Gastrocnemius medialis (tissue), 4 donors: ENCODE results near the gene REN. TPM values are rescaled to one million over a fixed set of nuclear protein-coding genes. Genes with fewer than 3 reads are reported as not detected.

ENCODE experiments used
- ATAC-seq, 2 donors: fragments of 150-250 bp; one replicate each; pipeline ENCODE4 v1.9.1; 2016
- DNase-seq, 2 donors: peaks; one replicate each; pipeline ENCODE4 v3.0.0-alpha.2; 2019
- H3K27ac ChIP-seq, 4 donors: fragments of 200-600 bp; sonication (generic); 1 replicate in 1 of 4; 2 replicates in 3 of 4; pipeline ENCODE4 v1.5.1; 2016 to 2018; ENCODE audit warnings: mild to moderate bottlenecking in 2 of 4, moderate library complexity in 1 of 4
- H3K27me3 ChIP-seq, 3 donors: fragments of 200-600 bp; sonication (generic) in 2 of 3; 1 replicate in 1 of 3; 2 replicates in 2 of 3; pipeline versions ENCODE4 v1.5.1 to v1.6.0; 2016 to 2019; ENCODE audit warnings: mild to moderate bottlenecking in 1 of 3, moderate library complexity in 1 of 3
- H3K36me3 ChIP-seq, 2 donors: fragments of 200-600 bp; sonication (generic) in 1 of 2; one replicate each; pipeline ENCODE4 v1.5.1; 2017 to 2018
- H3K4me1 ChIP-seq, 2 donors: fragments of 200-600 bp; sonication (generic) in 1 of 2; one replicate each; pipeline ENCODE4 v1.5.1; 2016 to 2017; ENCODE audit warnings: mild to moderate bottlenecking in 2 of 2
- H3K4me3 ChIP-seq, 4 donors: fragments of 200-600 bp; sonication (generic) in 3 of 4; 1 replicate in 1 of 4; 2 replicates in 3 of 4; pipeline ENCODE4 v1.5.1; 2016 to 2019; ENCODE audit warnings: mild to moderate bottlenecking in 2 of 4
- H3K9me3 ChIP-seq, 3 donors: fragments of 200-600 bp; sonication (generic) in 2 of 3; 1 replicate in 1 of 3; 2 replicates in 2 of 3; pipeline ENCODE4 v1.5.1; 2016 to 2019
- CTCF ChIP-seq, 5 experiments: fragments of 450-650 bp in 3 of 5; fragments of 200-600 bp in 2 of 5; sonication (generic) in 2 of 5; IDR thresholded peaks in 4 of 5; conservative IDR thresholded peaks in 1 of 5; 1 replicate in 4 of 5; 2 replicates in 1 of 5; pipeline ENCODE4 v1.5.1; 2016 to 2019; ENCODE audit warnings: antibody characterized with exemption in 5 of 5, mild to moderate bottlenecking in 3 of 5, moderate library complexity in 3 of 5
- POLR2A ChIP-seq, 2 donors: fragments of 450-650 bp; IDR thresholded peaks; one replicate each; pipeline ENCODE4 v1.6.1; 2017; ENCODE audit warnings: antibody characterized with exemption in 2 of 2, mild to moderate bottlenecking in 2 of 2, moderate library complexity in 2 of 2
- in situ Hi-C, 4 donors: fragments of 200-750 bp; cut with MboI; loops; one replicate each; pipeline versions ENCODE4 v1.15.0 to v1.8.0; 2017; ENCODE audit warnings: low sequenced_read_pairs in 4 of 4
- intact Hi-C: fragments of 100-400 bp; cut with DNase I; formaldehyde crosslinking; loops from one replicate; pipeline ENCODE4 v1.15.1; 2023; ENCODE audit warnings: low total_unique reads
- total RNA-seq, 4 donors: library from RNA; depleted of rRNA; stranded (reverse); fragments of >200 nt; gene quantifications; one replicate each; pipeline versions ENCODE4 v1.1.0 to v1.2.3, GENCODE V29; 2016

Gene REN
- total RNA-seq, 4 donors from 2014 or later, result 0.22 TPM; not detected in 3

GRCh38 chr1:204116539-204116938 lies 49.6 kb downstream of the REN start:
- Histone ChIP-seq H3K27me3 (no peaks in the 10 kb centered on the region), H3K4me1 (peaks cover 0 to 3% of the 10 kb centered on the region in 2 donors), H3K36me3 (peaks cover 0 to 27% of the 10 kb centered on the region in 2 donors), H3K4me3 (no peak overlapping the region), H3K9me3 (no peaks in the 10 kb centered on the region), H3K27ac (no peak overlapping the region)
- TF ChIP-seq CTCF (IDR thresholded peaks at IDR 0.05 in 4 of 5, conservative IDR thresholded peaks at IDR 0.05 in 1 of 5), result no peak
- TF ChIP-seq POLR2A (IDR thresholded peaks at IDR 0.05), result no peak
- ATAC-seq (no peak), DNase-seq (no peak)
- in situ Hi-C loops, result no loop called here
- intact Hi-C loops, result no loop called here

DNA sequence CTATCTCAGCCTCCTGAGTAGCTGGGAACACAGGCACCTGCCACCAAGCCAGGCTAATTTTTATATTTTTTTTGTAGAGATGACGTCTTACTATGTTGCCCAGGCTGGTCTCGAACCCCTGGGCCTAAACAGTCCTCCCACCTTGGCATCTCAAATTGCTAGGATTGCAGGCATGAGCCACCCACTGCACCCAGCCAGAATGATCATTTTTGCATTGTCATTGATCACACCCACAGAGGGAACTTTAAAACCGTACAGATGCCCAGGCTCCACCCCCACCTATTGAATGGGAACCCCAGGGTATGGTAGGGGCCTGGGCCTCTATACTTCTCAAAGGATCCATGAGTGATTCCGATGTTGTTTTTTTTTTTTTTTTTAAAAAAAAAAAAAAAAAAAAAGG lies 51.0 kb downstream of the REN start:
- DNase-seq (no peak), ATAC-seq (no peak)
- intact Hi-C loops, result no loop called here
- Histone ChIP-seq H3K4me3 (no peak overlapping the region), H3K4me1 (peaks cover 7 to 12% of the 10 kb centered on the region in 2 donors), H3K9me3 (no peaks in the 10 kb centered on the region), H3K27me3 (no peaks in the 10 kb centered on the region), H3K27ac (no peak overlapping the region), H3K36me3 (peaks cover 0 to 24% of the 10 kb centered on the region in 2 donors)
- in situ Hi-C loops, result no loop called here
- TF ChIP-seq POLR2A (IDR thresholded peaks at IDR 0.05) (no peak), CTCF (IDR thresholded peaks at IDR 0.05 in 4 of 5, conservative IDR thresholded peaks at IDR 0.05 in 1 of 5) (no peak)

GRCh38 chr1:204114606-204115005 lies 51.5 kb downstream of the REN start:
- no peak overlapping the region for H3K27ac ChIP-seq
- in situ Hi-C loops, result no loop called here
- no peak for TF ChIP-seq POLR2A (IDR thresholded peaks at IDR 0.05)
- TF ChIP-seq CTCF (IDR thresholded peaks at IDR 0.05 in 4 of 5, conservative IDR thresholded peaks at IDR 0.05 in 1 of 5), result no peak
- no peak overlapping the region for H3K4me3 ChIP-seq
- no peak for DNase-seq
- H3K27me3 ChIP-seq, result no peaks in the 10 kb centered on the region
- peaks cover 0 to 24% of the 10 kb centered on the region in 2 donors for H3K36me3 ChIP-seq
- intact Hi-C loops, result no loop called here
- no peaks in the 10 kb centered on the region for H3K9me3 ChIP-seq
- peak in 1 of 2 donors; percentile 12 for ATAC-seq
- H3K4me1 ChIP-seq, result peaks cover 7 to 12% of the 10 kb centered on the region in 2 donors

- Histone ChIP-seq H3K36me3 (peaks cover 0 to 20% of the 10 kb centered on the region in 2 donors), H3K27ac (no peak overlapping the region), H3K9me3 (no peaks in the 10 kb centered on the region), H3K4me1 (peaks cover 13 to 18% of the 10 kb centered on the region in 2 donors), H3K27me3 (no peaks in the 10 kb centered on the region), H3K4me3 (no peak overlapping the region)
- in situ Hi-C loops, result no loop called here
- intact Hi-C loops, result no loop called here
- DNase-seq (no peak), ATAC-seq (no peak)
- TF ChIP-seq POLR2A (IDR thresholded peaks at IDR 0.05) (no peak), CTCF (IDR thresholded peaks at IDR 0.05 in 4 of 5, conservative IDR thresholded peaks at IDR 0.05 in 1 of 5) (no peak)
Observed at GRCh38 chr1:204113896-204114295, 52.2 kb downstream of the REN start.
